HG03354 (cell line): ENCODE results near the gene TPRN.
"Not testable (repeated sequence)": the region's sequence is repeated elsewhere in the genome, so short reads cannot be mapped to it uniquely, and the experiment has no call there.

Source experiments
- ATAC-seq: cut with Tn5 transposase; IDR thresholded peaks from one replicate; pipeline ENCODE4 v1.9.1; 2021; ENCODE audit warnings: mild to moderate bottlenecking; ENCODE audit not compliant: unreplicated experiment, poor library complexity, severe bottlenecking

The TPRN gene, protein sequence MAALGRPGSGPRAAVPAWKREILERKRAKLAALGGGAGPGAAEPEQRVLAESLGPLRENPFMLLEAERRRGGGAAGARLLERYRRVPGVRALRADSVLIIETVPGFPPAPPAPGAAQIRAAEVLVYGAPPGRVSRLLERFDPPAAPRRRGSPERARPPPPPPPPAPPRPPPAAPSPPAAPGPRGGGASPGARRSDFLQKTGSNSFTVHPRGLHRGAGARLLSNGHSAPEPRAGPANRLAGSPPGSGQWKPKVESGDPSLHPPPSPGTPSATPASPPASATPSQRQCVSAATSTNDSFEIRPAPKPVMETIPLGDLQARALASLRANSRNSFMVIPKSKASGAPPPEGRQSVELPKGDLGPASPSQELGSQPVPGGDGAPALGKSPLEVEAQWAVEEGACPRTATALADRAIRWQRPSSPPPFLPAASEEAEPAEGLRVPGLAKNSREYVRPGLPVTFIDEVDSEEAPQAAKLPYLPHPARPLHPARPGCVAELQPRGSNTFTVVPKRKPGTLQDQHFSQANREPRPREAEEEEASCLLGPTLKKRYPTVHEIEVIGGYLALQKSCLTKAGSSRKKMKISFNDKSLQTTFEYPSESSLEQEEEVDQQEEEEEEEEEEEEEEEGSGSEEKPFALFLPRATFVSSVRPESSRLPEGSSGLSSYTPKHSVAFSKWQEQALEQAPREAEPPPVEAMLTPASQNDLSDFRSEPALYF

GRCh38 chr9:137200311-137201204 is at the start of gene TPRN:
Gene TPRN (minus strand): TSS chr9:137200741. CDS start chr9:137200711, 30 bp downstream.
- peak; percentile 86 for ATAC-seq

DNA sequence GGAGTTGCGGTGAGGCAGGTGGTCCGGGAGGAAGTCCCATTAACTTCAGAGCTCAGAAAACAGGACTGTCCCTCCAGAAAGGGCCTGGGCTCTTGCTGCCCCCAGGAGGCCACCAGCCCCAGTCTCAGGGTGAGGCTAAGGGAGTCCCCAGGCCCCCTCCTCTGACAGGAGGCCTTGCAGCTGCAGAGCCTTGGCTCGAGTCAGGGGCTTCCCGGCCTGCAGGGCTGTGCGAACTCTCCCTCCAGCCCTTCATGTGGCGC is 47.3 kb upstream of the TPRN start:
- no peak for ATAC-seq

GRCh38 chr9:137247135-137247915 is 46.8 kb upstream of the TPRN start:
- no peak for ATAC-seq

DNA sequence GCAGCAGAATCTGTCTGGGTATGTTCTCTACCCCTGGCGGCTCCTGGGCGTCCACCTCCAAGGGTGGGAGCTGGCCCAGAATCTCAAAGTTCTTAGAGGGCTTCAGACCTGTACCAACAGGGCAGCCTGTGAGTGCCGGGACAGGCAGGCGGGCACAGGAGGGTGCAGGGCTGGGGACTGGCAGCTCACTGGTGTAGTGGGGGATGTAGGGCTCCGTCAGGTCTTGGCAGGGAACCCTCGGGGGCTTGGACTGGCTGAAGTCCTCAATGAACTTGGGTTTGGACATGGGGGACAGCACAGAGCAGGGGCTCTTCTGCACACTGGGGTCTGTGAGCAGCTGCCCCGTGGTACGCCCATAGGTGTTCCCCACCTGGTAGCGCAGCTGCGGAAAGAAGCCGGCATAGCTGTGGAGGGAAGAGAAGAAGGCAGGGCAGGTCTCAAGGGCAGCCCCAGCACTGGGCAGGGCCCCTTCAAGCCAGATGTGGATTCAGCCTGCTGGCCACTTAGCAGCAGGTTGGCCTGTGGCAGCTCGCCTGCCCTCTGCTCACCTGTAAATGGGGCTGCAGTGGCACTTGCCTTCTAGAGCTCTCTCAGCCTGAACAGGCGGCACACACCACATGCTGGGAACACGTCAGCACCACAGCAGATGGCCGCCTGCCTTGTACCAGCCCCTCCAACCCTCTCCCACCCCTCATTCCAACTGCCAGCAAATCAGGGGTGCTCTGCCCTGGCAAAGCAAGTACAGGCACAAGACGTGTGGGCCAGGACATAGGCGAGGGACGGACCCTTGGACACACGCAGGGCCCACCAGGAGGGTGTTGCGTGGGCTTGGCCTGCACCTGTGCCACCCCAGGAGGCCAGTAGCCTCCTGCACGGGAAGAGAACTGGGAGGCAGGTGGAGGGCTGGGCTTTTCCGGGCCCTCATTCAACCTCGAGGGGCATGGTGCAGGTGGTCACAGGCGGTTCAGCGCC is 45.2 kb upstream of the TPRN start:
- ATAC-seq = no peak

GRCh38 chr9:137244486-137245449 is 44.2 kb upstream of the TPRN start:
- ATAC-seq = no peak

DNA sequence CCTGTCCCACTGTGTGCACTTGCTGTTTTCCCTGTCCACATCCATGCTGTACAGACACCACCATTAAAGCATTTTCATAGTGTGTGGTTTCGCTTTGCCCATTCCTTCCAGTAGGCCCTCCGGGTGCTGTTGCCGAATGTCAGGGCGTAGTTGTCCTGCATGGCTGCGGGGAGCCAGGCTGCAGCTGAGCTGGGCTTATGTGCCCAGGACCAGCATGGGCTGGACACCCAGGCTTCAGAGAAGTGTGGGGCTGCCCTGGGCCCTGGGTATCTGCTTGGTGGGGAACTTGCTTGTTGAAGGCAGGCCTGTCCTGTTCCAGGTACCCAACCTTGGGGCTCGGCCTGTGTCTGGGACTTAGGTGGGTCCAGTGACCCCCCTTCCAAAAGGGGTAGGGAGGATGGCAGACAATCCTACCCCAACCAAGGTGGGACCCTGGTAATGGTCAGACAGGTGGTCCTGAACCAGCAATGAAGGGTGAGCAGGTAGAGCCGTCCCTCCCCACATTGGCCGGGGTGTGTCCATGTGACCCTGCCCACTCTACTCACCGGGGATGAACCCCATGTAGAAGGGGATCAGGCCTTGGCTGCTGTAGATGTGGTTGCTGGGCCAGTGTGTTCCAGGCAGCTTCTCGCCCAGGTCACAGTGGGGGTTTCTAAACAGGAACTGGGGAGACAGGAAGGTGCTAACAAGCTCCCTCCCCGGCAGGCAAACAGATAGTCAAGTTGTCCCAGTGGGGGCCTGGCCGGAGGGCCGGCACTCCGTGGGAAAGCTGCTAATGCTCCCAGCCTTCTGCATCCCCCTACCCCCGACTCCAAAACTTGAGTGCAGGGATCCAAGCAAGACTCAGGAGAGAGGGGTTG is 43.3 kb upstream of the TPRN start:
- ATAC-seq = no peak

GRCh38 chr9:137243266-137243625 is 42.7 kb upstream of the TPRN start:
- not testable (repeated sequence) for ATAC-seq

DNA sequence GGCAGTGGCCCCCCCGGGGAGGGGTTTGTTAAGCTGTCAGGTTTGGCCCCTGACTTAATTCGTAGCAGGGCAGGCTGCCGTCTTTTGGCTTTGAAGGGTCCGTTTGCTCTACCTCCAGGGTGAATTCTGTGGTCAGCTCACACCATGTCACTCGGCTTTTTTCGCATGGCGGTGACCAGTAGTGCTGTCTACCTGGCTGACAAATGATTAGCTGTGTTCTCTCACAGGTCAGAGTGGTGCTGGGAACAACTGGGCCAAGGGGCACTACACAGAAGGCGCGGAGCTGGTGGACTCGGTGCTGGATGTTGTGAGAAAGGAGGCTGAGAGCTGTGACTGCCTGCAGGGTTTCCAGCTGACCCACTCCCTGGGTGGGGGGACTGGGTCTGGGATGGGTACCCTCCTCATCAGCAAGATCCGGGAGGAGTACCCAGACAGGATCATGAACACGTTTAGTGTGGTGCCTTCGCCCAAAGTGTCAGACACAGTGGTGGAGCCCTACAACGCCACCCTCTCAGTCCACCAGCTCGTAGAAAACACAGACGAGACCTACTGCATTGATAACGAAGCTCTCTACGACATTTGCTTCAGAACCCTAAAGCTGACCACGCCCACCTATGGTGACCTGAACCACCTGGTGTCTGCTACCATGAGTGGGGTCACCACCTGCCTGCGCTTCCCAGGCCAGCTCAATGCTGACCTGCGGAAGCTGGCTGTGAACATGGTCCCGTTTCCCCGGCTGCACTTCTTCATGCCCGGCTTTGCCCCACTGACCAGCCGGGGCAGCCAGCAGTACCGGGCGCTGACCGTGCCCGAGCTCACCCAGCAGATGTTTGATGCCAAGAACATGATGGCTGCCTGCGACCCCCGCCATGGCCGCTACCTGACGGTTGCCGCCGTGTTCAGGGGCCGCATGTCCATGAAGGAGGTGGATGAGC is 42.0 kb upstream of the TPRN start:
- no peak for ATAC-seq

DNA sequence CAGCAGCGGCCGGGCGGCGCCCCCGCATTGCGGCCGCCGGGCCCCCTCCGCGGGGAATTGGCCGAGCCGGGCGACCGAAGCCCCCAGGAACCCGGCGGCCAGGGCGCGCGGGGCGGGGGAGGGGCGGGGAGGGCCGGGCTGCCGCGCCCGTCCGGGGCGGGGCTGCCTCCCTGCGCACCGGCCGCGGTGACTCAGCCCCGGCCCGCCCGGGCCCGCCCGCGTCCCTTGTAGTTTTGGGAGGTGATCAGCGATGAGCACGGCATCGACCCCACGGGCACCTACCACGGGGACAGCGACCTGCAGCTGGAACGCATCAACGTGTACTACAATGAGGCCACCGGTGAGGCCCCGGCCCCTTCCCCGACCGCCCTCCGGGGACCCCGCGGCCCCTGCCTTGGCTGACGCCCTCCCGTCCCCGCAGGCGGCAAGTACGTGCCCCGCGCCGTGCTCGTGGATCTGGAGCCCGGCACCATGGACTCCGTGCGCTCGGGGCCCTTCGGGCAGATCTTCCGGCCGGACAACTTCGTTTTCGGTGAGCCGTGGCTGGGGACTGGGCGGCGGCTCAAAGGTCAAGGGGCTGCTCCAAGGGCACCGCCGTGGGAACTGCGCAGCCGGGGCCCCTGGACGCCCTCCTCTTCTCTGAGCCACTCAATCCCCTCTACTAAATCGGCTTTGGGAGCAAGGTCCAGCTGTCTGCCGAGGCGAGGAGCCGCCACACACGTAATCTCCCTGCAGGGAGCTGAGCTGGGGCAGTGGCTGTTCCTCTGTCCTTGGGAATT is 41.1 kb upstream of the TPRN start:
- ATAC-seq = peak; percentile 1

GRCh38 chr9:137240841-137241489 is 40.4 kb upstream of the TPRN start, which contains the start of gene TUBB4B:
Gene TUBB4B (plus strand): TSS chr9:137241287. CDS start chr9:137241361, 74 bp downstream.
- peak; percentile 77 for ATAC-seq

GRCh38 chr9:137240318-137240840 is 39.8 kb upstream of the TPRN start:
- peak; percentile 33 for ATAC-seq

DNA sequence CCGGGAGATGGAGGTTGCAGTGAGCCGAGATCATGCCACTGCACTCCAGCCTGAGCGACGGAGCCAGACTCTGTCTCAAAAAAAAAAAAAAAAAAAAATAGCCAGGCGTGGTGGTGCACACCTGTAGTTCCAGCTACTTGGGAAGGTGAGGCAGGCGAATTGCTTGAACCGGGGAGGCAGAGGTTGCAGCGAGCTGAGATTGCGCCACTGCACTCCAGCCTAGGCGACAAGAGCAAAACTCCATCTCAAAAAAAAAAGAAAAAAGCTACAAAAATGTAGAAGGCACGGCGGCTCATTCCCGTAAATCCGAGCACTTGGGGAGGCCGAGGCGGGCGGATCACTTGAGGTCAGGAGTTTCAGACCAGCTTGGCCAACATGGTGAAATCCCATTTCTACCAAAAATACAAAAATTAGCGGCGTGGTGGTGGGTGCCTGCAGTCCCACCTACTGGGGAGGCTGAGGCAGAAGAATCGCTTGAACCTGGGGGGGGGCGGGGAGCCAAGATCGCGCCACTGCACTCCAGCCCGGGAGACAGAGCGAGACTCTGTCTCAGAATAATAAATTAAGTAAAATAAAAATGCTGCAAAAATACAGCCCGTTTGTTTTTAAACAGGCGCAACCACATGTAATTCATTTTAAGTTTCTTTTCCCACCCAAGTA is 39.1 kb upstream of the TPRN start:
- ATAC-seq = not testable (repeated sequence)
